ENCODE results near the gene SLC25A24. TPM values are rescaled to one million over a fixed set of nuclear protein-coding genes. Genes with fewer than 3 reads are reported as not detected.
A peak's percentile ranks its signal among the peaks of the same experiment; 100 is the strongest.

Gene SLC25A24
- total and polyA plus RNA-seq, 9 of the 15 experiments (the other 6 are each of a cell fraction or from before 2014, with no cell fraction given): 6.9 to 34.9 (median 25.4) TPM

- TF ChIP-seq ZNF609 (CRISPR knock-in tag; IDR thresholded peaks at IDR 0.05; ENCODE audit: borderline replicate concordance) (no peak), DMBX1 (CRISPR knock-in tag; IDR thresholded peaks at IDR 0.05; ENCODE audit: borderline replicate concordance) (no peak), ZNF79 (CRISPR knock-in tag; IDR thresholded peaks at IDR 0.05; ENCODE audit: low read depth) (no peak), NELFE (IDR thresholded peaks at IDR 0.05; ENCODE audit: insufficient read depth, insufficient read length) (no peak), ZNF217 (CRISPR knock-in tag; IDR thresholded peaks at IDR 0.05) (no peak), ZNF507 (tag; conservative IDR thresholded peaks at IDR 0.05) (no peak), STAT5A (IDR thresholded peaks at IDR 0.05; ENCODE audit: borderline replicate concordance, low read length) (peak; percentile 59), NR3C1 (CRISPR knock-in tag; IDR thresholded peaks at IDR 0.05) (no peak), MTF1 (CRISPR knock-in tag; IDR thresholded peaks at IDR 0.05; ENCODE audit: borderline replicate concordance) (no peak), FOXJ3 (CRISPR knock-in tag; IDR thresholded peaks at IDR 0.05) (no peak), ESRRA (IDR thresholded peaks at IDR 0.05; ENCODE audit: borderline replicate concordance, low read depth) (no peak), PREB (CRISPR knock-in tag; IDR thresholded peaks at IDR 0.05) (no peak), TAF9B (IDR thresholded peaks at IDR 0.05; ENCODE audit: partially characterized antibody) (no peak), HDAC2 (IDR thresholded peaks at IDR 0.05) (peak; percentile 32; the same call in 1 of the 2 replicates), SMAD1 (IDR thresholded peaks at IDR 0.05; ENCODE audit: low read depth, low read length, partially characterized antibody) (no peak), PATZ1 (CRISPR knock-in tag; IDR thresholded peaks at IDR 0.05; ENCODE audit: borderline replicate concordance) (no peak), RBM34 (IDR thresholded peaks at IDR 0.05; ENCODE audit: borderline replicate concordance, insufficient read depth, low read length) (no peak)
Observed at GRCh38 chr1:108100148-108100547, 100.0 kb downstream of the SLC25A24 start (continued).

Data from K562 (cell line).